HG02981 (cell line): Measurements from ENCODE around the gene HIVEP1.
"Not testable (repeated sequence)": the region's sequence is repeated elsewhere in the genome, so short reads cannot be mapped to it uniquely, and the experiment has no call there.

ENCODE experiments used
- ATAC-seq: cut with Tn5 transposase; IDR thresholded peaks from one replicate; pipeline ENCODE4 v1.9.1; 2021; ENCODE audit warnings: mild to moderate bottlenecking, moderate library complexity; ENCODE audit not compliant: unreplicated experiment

HIVEP1 gene

GRCh38 chr6:12082368-12082767, 70.3 kb downstream of the HIVEP1 start:
- no peak for ATAC-seq

DNA sequence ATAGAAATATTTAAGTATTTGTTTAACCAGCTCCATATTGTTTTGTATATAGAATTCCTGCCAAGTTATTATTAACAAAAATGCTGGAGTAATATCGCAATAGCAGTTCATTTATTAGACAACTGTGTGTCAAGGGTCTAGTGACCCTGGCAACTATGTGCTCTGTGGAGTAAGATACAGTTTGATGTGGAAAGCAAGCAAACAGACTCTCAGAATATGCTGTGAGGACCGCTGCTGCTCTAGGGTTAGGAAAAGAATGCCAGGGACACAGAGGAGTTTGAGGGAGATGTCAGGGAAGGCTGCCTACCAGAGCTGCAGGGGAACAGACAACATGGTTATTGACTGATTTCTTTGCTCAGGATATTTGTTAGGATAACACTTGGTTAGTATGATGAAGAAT, 71.2 kb downstream of the HIVEP1 start:
- ATAC-seq = no peak

- no peak for ATAC-seq
These were observed 71.7 kb downstream of the HIVEP1 start for GRCh38 chr6:12083763-12084162.

- ATAC-seq = no peak
These were observed 72.6 kb downstream of the HIVEP1 start for GRCh38 chr6:12084681-12085080.

DNA sequence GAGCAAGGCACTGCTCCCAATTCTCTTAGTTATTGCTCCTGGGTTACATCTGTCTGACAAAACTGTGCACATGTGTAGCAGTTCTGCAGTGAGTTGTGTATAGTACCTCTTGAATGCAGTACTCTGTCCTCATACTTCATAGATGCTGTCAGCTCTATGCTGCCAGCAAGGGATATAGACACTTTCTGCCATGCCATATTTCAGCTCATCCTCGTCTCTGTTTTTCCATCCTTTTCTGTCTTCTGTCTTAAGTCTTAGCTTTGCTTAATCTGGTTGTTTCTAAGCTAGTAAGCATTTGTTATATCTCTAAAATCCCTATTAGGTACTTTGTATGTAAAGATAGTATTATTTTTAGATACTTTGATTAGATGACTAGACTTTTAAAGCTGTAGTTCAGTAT, 76.4 kb downstream of the HIVEP1 start:
- no peak for ATAC-seq

GRCh38 chr6:12090714-12091113, 78.6 kb downstream of the HIVEP1 start:
- ATAC-seq = no peak

DNA sequence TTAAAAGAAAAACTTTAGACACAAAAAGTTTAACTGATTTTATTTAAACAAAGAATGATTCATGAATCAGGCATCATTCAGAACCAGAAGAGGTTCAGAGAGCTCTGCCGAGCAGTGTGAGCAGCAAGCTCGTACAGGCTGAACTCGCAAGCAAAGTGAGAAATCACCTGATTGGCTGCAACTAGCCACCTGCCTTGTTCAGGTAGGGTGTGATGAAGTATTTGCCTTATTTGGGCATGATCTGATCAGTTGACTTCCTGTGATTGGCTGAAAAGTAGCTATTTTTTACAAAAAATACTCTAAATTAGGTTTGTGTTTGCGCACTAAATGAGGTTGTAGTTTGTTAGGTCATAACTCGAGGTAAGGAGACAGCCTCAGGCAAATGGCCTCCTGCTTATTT, 80.7 kb downstream of the HIVEP1 start:
- ATAC-seq = no peak

DNA sequence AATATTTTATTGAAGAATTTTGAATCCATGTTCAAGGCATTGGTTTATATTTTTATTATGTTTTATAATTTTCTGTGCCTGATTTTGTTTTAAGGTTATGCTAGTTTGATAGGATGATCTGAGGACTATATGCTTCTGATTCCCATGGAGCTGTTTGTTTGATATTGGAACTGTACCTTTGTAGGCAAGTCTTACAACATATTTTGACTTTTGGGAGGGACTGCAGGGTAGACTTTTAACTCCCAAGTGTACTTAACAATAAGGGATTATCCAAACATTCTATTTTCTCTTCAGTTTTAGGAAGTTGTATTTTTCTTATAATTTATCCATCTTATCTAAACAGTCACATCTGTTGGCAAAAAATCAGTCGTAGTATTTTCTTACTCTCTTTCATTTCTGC, 82.6 kb downstream of the HIVEP1 start:
- ATAC-seq = no peak

DNA sequence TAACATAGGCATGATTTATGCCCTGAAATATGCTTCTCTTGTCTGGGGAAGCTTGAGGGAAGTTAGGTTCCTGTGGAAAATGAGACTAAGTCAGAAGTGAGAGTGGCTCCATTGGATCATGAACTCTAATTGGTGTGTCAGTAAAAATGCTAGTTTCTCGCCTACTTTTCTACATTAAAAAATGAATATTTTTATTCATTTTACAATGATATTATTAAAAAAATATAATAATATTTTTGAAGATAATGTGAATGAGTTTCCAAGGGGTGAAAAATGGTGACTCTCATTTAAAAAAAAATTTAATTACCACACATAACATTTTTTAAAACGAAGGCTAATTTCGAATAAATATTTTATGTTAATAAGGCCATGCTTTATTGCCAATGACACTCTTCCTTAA, 84.2 kb downstream of the HIVEP1 start:
- ATAC-seq = no peak

- ATAC-seq = no peak
These were observed 85.7 kb downstream of the HIVEP1 start for GRCh38 chr6:12097791-12098190.

DNA sequence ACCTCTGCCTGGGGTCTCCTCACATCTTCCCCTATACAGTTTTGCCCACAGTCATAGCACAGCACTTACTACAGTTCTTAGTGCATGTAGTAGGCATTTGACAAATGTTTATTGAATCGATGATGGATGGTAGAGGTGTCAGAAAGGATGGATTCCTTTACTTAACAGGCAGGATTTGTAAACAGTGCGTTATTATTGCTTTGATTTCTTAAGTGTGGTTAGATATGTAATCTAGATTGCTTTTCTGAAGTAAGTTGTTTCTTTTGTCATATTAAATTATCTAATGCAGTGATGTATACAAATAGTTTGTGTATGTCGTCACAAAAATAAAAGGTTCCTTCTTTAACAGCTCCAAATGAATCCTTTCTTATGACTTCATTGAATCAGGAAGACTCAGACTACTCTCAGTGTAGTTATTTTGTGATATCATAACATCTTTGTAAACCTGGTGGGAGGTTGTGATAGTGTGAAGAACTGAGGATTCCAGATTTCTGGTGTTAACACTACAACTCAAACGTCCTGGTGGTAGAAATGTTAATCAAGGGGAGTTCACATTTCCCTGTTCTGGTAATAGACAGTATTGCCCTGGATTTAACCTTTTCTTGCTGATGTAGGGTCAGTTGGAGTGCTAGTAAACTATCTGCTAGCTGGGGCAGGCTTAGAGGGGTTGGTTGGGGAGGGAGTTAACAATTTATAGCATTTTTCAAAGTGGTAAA, 87.7 kb downstream of the HIVEP1 start:
- ATAC-seq = no peak

DNA sequence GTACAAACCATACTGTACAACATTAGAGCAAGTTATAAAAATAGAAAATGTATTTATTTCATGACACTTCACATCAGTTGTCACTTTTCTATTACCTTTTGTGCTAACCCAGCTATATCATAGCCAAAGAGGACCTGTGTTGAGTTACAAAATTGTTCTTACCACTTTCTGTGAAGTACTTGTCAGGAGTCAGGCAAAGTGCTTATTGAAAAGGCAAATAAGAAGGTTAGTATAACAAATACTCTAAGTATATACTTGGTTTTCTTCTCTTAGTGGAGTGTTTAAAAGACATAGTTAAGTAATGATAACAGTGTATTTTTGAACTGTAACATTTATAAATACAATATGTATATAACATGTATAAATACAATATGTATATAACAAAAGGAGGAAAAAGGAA, 88.9 kb downstream of the HIVEP1 start:
- ATAC-seq = no peak

- ATAC-seq = no peak
These were observed 89.7 kb downstream of the HIVEP1 start for GRCh38 chr6:12101653-12102312.

DNA sequence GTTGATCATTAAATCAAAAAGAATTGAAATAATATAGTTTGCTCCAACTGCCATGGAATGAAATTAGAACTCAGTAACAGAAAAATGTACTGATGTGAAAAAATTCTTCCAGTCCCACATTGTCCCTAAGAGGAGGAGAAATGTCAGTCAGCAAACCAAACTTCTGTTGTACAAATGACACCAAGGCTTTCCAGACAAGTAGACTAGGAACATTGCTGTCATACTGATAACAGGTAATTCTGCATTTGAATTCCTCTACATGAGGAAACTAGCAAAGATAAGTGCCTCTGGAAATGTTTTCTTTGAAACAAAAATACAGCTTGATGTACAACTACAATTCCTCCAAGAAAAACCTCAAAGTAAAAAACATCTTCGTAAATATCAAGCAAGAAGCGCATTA, 90.2 kb downstream of the HIVEP1 start:
- ATAC-seq = no peak

DNA sequence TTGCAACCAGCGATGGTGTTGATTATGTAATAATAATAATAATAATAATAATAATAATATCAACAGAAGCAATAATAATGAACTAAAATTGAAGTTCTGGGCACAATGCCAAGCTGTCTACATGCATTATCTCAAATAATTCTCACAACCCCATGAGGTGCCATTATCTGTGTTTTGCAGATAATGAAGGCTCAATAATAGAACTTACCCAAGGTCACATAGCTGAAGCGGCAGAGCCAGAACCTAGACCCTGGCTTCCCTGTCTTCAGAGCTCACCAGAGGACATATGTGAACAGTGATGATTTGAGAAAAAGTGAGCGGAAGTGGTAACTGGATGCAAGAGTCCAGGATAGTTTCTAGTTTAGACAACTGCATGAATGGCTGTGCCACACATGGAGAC, 91.0 kb downstream of the HIVEP1 start:
- ATAC-seq = no peak

DNA sequence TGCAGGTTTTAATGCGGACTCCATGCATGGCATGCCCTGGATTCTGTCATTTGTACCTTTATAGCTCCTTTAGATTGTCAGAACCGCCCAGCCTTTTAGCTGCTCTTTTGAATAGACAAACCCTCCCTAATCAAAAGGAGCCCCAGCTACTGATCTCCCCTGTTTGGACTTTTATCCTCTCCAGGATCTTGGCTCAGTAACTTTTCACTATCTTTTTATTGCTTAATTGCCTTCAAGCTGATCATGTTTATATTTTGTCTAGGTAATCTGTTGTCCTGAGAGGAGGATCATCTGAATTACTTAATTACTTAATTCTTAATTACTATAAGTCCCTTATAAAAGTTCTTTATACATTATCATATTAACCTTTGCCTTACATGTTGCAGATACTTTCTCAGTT, 93.2 kb downstream of the HIVEP1 start:
- ATAC-seq = no peak

- not testable (repeated sequence) for ATAC-seq
These were observed 96.3 kb downstream of the HIVEP1 start for GRCh38 chr6:12108376-12108775.

GRCh38 chr6:12110523-12111362, 98.6 kb downstream of the HIVEP1 start:
- no peak for ATAC-seq

GRCh38 chr6:12111363-12111670, 99.2 kb downstream of the HIVEP1 start:
- no peak for ATAC-seq

DNA sequence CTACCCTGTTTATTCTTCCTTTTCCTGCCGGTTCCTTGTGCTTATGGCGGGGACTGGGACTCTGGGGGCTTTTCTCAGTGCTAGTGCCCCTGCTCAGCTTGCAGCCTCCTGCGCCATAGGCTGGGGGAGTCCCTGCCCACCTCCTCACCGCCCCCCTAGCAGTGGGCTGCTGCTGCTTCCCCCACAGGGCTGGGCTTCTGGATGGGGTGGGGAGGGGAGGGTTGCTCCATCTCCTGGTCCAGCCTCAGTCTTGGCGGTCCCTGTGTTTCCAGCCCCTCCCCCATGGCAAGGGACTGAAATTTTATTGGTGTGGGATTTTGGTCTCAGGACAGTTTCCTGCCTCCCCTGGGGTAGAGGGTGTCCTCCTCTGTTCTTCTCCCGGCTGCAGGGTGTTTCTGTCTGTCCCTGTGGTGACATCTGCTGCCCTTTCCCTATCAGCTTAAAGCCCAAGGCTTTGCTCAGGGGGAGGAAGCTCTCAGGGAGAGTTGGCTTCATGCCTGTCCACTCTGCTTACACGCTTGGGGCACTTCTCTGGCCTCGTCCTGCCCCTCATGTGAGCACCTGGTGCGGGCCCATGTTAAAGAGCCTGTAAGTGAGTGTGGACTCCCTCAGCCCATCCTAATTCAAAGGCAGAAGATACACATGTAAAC, 100.6 kb downstream of the HIVEP1 start:
- no peak for ATAC-seq

DNA sequence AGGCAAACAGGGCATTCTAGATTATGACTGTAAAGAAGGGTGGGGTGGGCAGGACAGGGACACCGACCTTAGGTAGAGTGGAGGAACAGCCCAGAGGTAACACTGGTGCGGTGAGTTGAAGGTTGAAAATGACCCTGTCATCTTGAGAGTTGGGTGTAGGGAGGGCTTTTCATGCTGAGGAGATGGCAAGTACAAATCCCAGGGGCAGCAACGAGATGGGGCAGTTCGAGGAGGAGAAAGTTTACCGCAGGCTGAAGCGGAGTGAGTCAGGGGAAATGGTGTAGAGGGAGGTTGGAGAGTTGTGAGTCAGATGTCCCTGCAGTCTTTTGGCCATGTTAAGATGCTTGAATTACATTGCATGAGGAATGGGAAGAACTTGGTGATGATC, 101.1 kb downstream of the HIVEP1 start:
- no peak for ATAC-seq
